Gastroesophageal sphincter (tissue), 4 donors: ENCODE data around the gene COMMD10. TPM values are rescaled to one million over a fixed set of nuclear protein-coding genes. Genes with fewer than 3 reads are reported as not detected.

Source experiments
- ATAC-seq: fragments of 150-250 bp; one replicate; pipeline ENCODE4 v1.9.1; 2016; ENCODE audit warnings: mild to moderate bottlenecking, moderate library complexity
- H3K27ac ChIP-seq, 4 donors: fragments of 200-600 bp; sonication (generic) in 3 of 4; 1 replicate in 3 of 4; 2 replicates in 1 of 4; pipeline ENCODE4 v1.5.1; 2016 to 2019
- H3K27me3 ChIP-seq: fragments of 200-600 bp; sonication (generic); one replicate; pipeline ENCODE4 v1.5.1; 2019
- H3K36me3 ChIP-seq, 2 donors: fragments of 200-600 bp; sonication (generic); one replicate each; pipeline ENCODE4 v1.5.1; 2019; ENCODE audit warnings: control low read depth in 1 of 2
- H3K4me1 ChIP-seq, 3 donors: fragments of 200-600 bp; sonication (generic); 1 replicate in 2 of 3; 2 replicates in 1 of 3; pipeline ENCODE4 v1.5.1; 2016 to 2019; ENCODE audit warnings: control low read depth in 2 of 3
- H3K4me3 ChIP-seq, 2 donors: fragments of 200-600 bp; sonication (generic); one replicate each; pipeline ENCODE4 v1.5.1; 2019; ENCODE audit warnings: mild to moderate bottlenecking in 1 of 2, moderate library complexity in 1 of 2
- H3K9me3 ChIP-seq, 3 donors: fragments of 200-600 bp; sonication (generic); one replicate each; pipeline ENCODE4 v1.5.1; 2017 to 2019; ENCODE audit warnings: control low read depth in 2 of 3
- CTCF ChIP-seq, 4 experiments: fragments of 200-600 bp in 2 of 4; fragments of 450-650 bp in 2 of 4; sonication (generic) in 1 of 4; IDR thresholded peaks; one replicate each; pipeline ENCODE4 v1.5.1; 2017 to 2019; ENCODE audit warnings: antibody characterized with exemption in 4 of 4, mild to moderate bottlenecking in 2 of 4, moderate library complexity in 2 of 4
- EP300 ChIP-seq: sonication (generic); formaldehyde crosslinking; IDR thresholded peaks from one replicate; pipeline ENCODE4 v1.6.1; 2017; ENCODE audit warnings: antibody characterized with exemption, mild to moderate bottlenecking
- POLR2A ChIP-seq, 2 donors: fragments of 450-650 bp; IDR thresholded peaks; one replicate each; pipeline ENCODE4 v1.6.1; 2017; ENCODE audit warnings: antibody characterized with exemption in 2 of 2, mild to moderate bottlenecking in 2 of 2, moderate library complexity in 1 of 2
- POLR2AphosphoS5 ChIP-seq: sonication (generic); formaldehyde crosslinking; IDR thresholded peaks from one replicate; pipeline ENCODE4 v1.6.1; 2017; ENCODE audit warnings: antibody characterized with exemption
- WGBS, 2 donors: methylation state at CpG; one replicate each; pipeline ENCODE4 v1.1.5; 2018; ENCODE audit warnings: low coverage in 1 of 2; 5-methylcytosine and 5-hydroxymethylcytosine counted together
- total RNA-seq, 4 donors: library from RNA; depleted of rRNA; stranded (reverse); fragments of >200 nt; gene quantifications; one replicate each; pipeline ENCODE4 v1.1.0, GENCODE V29; 2016

Gene COMMD10
- total RNA-seq, 4 donors from 2014 or later = 26.4 to 48.3 (median 29.6) TPM

GRCh38 chr5:116154252-116154651, 69.4 kb downstream of the COMMD10 start:
- no peak for ATAC-seq
- H3K27ac ChIP-seq = no peak overlapping the region
- TF ChIP-seq EP300 (no peak), POLR2AphosphoS5 (no peak), POLR2A (IDR thresholded peaks at IDR 0.05) (no peak), CTCF (IDR thresholded peaks at IDR 0.05) (no peak)
- H3K27me3 ChIP-seq = no peaks in the 10 kb centered on the region
- H3K4me1 ChIP-seq = no peaks in the 10 kb centered on the region
- no peak overlapping the region for H3K4me3 ChIP-seq
- no peaks in the 10 kb centered on the region for H3K36me3 ChIP-seq
- H3K9me3 ChIP-seq = no peaks in the 10 kb centered on the region

GRCh38 chr5:116154931-116155330, 70.1 kb downstream of the COMMD10 start:
- Histone ChIP-seq H3K27ac (no peak overlapping the region), H3K27me3 (no peaks in the 10 kb centered on the region), H3K36me3 (no peaks in the 10 kb centered on the region), H3K4me1 (no peaks in the 10 kb centered on the region), H3K4me3 (no peak overlapping the region), H3K9me3 (no peaks in the 10 kb centered on the region)
- TF ChIP-seq POLR2AphosphoS5 (no peak), CTCF (IDR thresholded peaks at IDR 0.05) (no peak), POLR2A (IDR thresholded peaks at IDR 0.05) (no peak), EP300 (no peak)
- no peak for ATAC-seq

- ATAC-seq = no peak
- no peak for TF ChIP-seq POLR2AphosphoS5
- no peak for TF ChIP-seq POLR2A (IDR thresholded peaks at IDR 0.05)
- no peak for TF ChIP-seq EP300
- no peak for TF ChIP-seq CTCF (IDR thresholded peaks at IDR 0.05)
- H3K4me1 ChIP-seq = no peaks in the 10 kb centered on the region
- WGBS, 2 donors = 100% methylated on average over 1 of the region's 8 CpGs; no CpG with 5 or more reads in 1 of the 2 donors
- H3K9me3 ChIP-seq = no peaks in the 10 kb centered on the region
- H3K36me3 ChIP-seq = no peaks in the 10 kb centered on the region
- H3K27me3 ChIP-seq = no peaks in the 10 kb centered on the region
- no peak overlapping the region for H3K4me3 ChIP-seq
- H3K27ac ChIP-seq = no peak overlapping the region
These were observed 73.1 kb downstream of the COMMD10 start for GRCh38 chr5:116157902-116158301.

- no peak overlapping the region for H3K4me3 ChIP-seq
- ATAC-seq = no peak
- TF ChIP-seq CTCF (IDR thresholded peaks at IDR 0.05) (no peak), EP300 (no peak), POLR2AphosphoS5 (no peak), POLR2A (IDR thresholded peaks at IDR 0.05) (no peak)
These were observed 74.2 kb downstream of the COMMD10 start for GRCh38 chr5:116159006-116159405.

GRCh38 chr5:116174111-116174510, 89.3 kb downstream of the COMMD10 start:
- no peak for ATAC-seq
- H3K9me3 ChIP-seq = no peaks in the 10 kb centered on the region
- H3K4me3 ChIP-seq = no peak overlapping the region
- no peaks in the 10 kb centered on the region for H3K4me1 ChIP-seq
- H3K36me3 ChIP-seq = no peaks in the 10 kb centered on the region
- H3K27me3 ChIP-seq = no peaks in the 10 kb centered on the region
- no peak for TF ChIP-seq POLR2AphosphoS5
- TF ChIP-seq EP300 = no peak
- no peak for TF ChIP-seq POLR2A (IDR thresholded peaks at IDR 0.05)
- no peak for TF ChIP-seq CTCF (IDR thresholded peaks at IDR 0.05)
- 100% methylated on average over 1 of the region's 1 CpG; no CpG with 5 or more reads in 1 of the 2 donors for WGBS, 2 donors
- no peak overlapping the region for H3K27ac ChIP-seq

More at GRCh38 chr5:116159006-116159405, 74.2 kb downstream of the COMMD10 start:
- Histone ChIP-seq H3K9me3 (no peaks in the 10 kb centered on the region), H3K27ac (no peak overlapping the region), H3K36me3 (no peaks in the 10 kb centered on the region), H3K27me3 (no peaks in the 10 kb centered on the region), H3K4me1 (no peaks in the 10 kb centered on the region)
